Measurements from ENCODE around the gene PAIP1.

GRCh38 chr5:43563321-43563720 is 6.4 kb upstream of the PAIP1 start:
- TF ChIP-seq TAF1 (IDR thresholded peaks at IDR 0.05; ENCODE audit: low read depth) (no peak), CEBPB (IDR thresholded peaks at IDR 0.05) (no peak), EGR1 (IDR thresholded peaks at IDR 0.05) (no peak), CREB1 (IDR thresholded peaks at IDR 0.05; ENCODE audit: low read depth) (no peak), NFIC (IDR thresholded peaks at IDR 0.05) (no peak), REST (IDR thresholded peaks at IDR 0.05; ENCODE audit: low read depth) (no peak)
- TF ChIP-seq, protein P1, sequence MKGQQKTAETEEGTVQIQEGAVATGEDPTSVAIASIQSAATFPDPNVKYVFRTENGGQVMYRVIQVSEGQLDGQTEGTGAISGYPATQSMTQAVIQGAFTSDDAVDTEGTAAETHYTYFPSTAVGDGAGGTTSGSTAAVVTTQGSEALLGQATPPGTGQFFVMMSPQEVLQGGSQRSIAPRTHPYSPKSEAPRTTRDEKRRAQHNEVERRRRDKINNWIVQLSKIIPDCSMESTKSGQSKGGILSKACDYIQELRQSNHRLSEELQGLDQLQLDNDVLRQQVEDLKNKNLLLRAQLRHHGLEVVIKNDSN (IDR thresholded peaks at IDR 0.05): no peak

Measured in Ishikawa (cell line).